Effector memory CD4-positive, alpha-beta T cell (primary cell): Measurements from ENCODE around the gene FYTTD1.
A peak's percentile ranks its signal among the peaks of the same experiment; 100 is the strongest.

Experiments
- DNase-seq, 3 donors: peaks; one replicate each; pipeline ENCODE4 v3.0.0-alpha.2; 2020
- H3K27ac ChIP-seq: 2 replicates; pipeline ENCODE4 v1.7.0; 2013; ENCODE audit warnings: mild to moderate bottlenecking, low read length, moderate library complexity; ENCODE audit not compliant: insufficient read depth, poor library complexity, severe bottlenecking
- H3K27me3 ChIP-seq: replicated peaks from 2 replicates; pipeline ENCODE4 v1.7.0; 2013; ENCODE audit warnings: mild to moderate bottlenecking, low read length; ENCODE audit not compliant: insufficient read depth, control insufficient read depth, poor library complexity, severe bottlenecking
- H3K36me3 ChIP-seq: 2 replicates; pipeline ENCODE4 v1.7.0; 2013; ENCODE audit warnings: mild to moderate bottlenecking, low read length, moderate library complexity; ENCODE audit not compliant: control insufficient read depth, insufficient read depth
- H3K4me1 ChIP-seq: 2 replicates; pipeline ENCODE4 v1.7.0; 2013; ENCODE audit warnings: low read length, mild to moderate bottlenecking; ENCODE audit not compliant: control insufficient read depth, insufficient read depth, poor library complexity, severe bottlenecking
- H3K4me3 ChIP-seq: 2 replicates; pipeline ENCODE4 v1.7.0; 2013; ENCODE audit warnings: low read length, low read depth, mild to moderate bottlenecking; ENCODE audit not compliant: insufficient read depth, poor library complexity, severe bottlenecking
- H3K9me3 ChIP-seq: 2 replicates; pipeline ENCODE4 v1.7.0; 2013; ENCODE audit warnings: mild to moderate bottlenecking, low read length, moderate library complexity; ENCODE audit not compliant: control insufficient read depth

FYTTD1 gene

DNA sequence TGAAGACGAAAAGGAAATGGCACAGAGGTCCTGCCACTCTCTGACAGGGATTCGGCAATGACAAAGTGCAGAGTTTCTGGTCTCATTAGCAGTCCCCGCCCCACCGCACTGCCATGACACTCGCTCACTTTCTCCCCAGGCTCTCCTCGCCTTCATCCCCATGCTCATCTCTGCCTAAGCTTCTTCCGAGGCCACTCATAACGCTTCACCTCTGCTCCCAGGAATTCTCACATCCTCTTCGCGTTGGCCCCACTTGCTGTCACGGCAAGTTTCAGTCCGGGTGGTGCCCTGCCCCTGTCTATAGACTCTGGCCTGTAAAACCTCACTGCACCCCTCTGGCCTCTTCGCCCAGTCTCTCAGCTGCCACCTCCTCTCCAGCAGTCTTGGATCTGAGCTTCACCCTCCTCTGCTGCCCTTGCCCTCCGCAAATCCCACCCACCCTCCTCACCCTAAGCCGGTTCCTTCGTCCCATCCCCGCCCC is 13.6 kb upstream of the FYTTD1 start:
- Histone ChIP-seq H3K9me3 (no peaks in the 10 kb centered on the region), H3K4me1 (peaks cover 18% of the 10 kb centered on the region), H3K4me3 (peak overlapping the region; percentile 93), H3K27ac (peak overlapping the region; percentile 61), H3K27me3 (no peaks in the 10 kb centered on the region), H3K36me3 (no peaks in the 10 kb centered on the region)
- DNase-seq, result peak in 2 of 3 donors; percentile 16 to 18

DNA sequence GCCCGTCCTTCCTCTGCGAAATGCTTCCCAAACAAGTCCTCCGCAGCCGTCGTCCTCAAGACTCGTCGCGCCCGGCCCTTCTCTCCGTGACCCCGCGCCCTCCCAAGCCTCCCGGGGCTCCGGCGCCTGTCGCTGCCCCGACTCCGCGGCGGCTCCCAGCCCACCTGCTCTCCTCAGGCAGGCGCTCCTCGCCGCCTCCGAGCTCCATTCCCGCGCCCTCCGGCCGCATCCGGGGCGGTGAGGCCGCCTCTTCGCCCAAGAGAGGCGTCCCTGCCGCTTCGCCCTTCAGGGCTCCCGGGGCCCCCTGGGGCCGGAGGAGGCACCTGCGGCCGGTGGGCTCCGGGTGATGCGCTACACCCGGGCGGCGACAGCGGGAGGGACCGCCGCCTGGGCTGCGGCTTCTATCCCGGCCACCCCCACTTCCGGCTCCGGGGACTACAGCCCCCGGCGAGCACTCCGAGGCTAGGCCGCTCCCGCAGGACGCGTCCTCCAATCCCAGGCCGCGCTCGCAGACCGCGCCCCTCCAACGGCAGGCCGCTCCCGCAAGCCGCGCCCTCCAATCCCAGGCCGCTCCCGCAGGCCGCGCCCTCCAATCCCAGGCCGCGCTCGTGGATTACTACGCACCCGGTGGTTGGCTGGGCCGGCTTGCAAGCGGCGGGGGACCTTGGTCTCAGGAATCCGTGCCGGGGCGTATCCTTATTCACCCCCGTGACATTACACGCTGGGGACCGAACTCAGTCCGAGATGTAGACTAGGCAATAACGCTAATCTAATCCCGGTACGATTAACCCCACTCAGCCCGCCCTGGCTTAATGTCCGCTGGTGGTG is 13.0 kb upstream of the FYTTD1 start, which contains the start of gene RUBCN:
Gene RUBCN (minus strand): TSS at position 414 of the 828 bp plus-strand sequence. CDS start 185 bp downstream, at position 229.
- peak within 1 kb of the TSS; percentile 61 for H3K27ac ChIP-seq
- no peaks in the 10 kb centered on the region for H3K9me3 ChIP-seq
- H3K4me1 ChIP-seq, result peaks cover 18% of the 10 kb centered on the region
- DNase-seq, result peak; percentile 89 to 92 (median 90)
- H3K4me3 ChIP-seq, result peak within 1 kb of the TSS; percentile 93
- H3K27me3 ChIP-seq, result no peaks in the 10 kb centered on the region
- no peaks in the 10 kb centered on the region for H3K36me3 ChIP-seq

DNA sequence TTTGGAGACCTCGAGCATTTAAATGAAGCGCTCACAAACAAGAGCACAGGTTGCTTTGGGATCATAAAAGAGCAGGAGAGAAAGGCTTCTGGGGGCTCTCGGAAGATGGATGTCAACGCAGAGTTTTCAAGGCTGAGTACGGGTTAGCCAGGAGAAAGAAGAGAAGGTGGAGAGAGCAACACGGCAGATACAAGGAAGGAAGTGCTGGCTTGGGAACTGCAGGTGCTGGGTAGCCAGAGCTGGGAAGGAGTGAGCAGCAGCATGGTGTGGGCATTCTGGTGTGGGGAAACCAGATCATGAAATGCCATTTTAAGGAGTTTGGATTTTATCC is 12.4 kb upstream of the FYTTD1 start:
- no peak for DNase-seq
- H3K27ac ChIP-seq, result peak overlapping the region; percentile 61

DNA sequence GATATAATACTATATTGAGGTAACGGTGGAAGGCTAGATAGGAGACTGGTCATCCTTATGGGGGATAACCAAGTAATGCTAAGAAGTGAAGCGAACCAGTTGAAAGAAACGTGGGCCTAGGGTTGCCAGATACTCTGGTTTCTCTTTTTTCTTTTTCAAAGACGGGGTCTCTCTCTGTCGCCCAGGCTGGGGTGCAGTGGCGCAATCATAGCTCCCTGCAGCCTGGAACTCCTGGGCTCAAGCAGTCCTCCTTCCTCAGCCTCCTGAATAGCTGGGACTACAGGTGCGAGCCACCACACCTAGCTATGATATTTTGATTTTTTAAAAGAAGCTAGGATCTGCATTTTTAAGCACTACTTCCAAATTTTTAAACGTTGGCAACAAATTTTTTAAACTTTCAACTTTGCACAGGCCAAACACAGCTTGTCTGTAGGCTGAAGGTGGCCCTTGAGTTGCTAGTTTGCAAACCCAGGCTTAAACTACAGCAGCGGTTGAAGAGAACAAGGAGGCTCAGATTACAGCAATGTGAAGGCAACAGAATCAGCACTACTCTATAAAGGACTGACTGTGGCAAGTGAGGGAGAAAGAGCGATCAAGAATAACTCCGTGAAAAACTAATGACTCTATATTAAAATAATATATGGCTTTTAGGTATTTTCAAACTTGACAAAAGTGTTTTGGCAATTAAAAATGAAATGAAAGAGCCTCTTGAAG is 11.8 kb upstream of the FYTTD1 start:
- Histone ChIP-seq H3K36me3 (no peaks in the 10 kb centered on the region), H3K4me1 (peaks cover 18% of the 10 kb centered on the region), H3K4me3 (peak overlapping the region; percentile 93), H3K9me3 (no peaks in the 10 kb centered on the region), H3K27me3 (no peaks in the 10 kb centered on the region), H3K27ac (no peak overlapping the region)
- no peak for DNase-seq

More for the DNA sequence above, 12.4 kb upstream of the FYTTD1 start:
- H3K27me3 ChIP-seq, result no peaks in the 10 kb centered on the region
- peaks cover 18% of the 10 kb centered on the region for H3K4me1 ChIP-seq
- H3K4me3 ChIP-seq, result peak overlapping the region; percentile 93
- H3K36me3 ChIP-seq, result no peaks in the 10 kb centered on the region
- no peaks in the 10 kb centered on the region for H3K9me3 ChIP-seq

DNA sequence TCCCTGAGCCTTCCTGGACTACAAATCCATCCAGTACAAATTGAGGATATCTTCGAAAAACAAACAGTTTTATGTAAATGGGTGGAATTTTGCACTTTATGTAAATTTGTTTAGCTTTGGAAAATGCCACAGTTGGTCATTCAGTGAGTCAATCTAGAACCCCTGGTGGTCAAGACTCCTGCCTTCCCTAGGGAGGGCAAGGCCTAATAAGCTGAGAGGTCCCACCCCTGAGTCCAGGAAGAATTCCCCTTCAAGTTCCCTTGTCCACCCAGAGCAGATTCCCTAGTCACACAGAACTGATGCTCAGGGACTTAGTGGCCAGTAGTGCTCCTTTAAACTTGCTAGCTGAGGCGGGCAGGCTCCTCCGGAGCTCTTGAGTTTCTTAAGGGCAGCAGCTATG is 6.9 kb upstream of the FYTTD1 start:
- H3K9me3 ChIP-seq, result no peaks in the 10 kb centered on the region
- DNase-seq, result no peak
- H3K4me1 ChIP-seq, result peaks cover under 1% of the 10 kb centered on the region
- H3K4me3 ChIP-seq, result no peak overlapping the region
- H3K36me3 ChIP-seq, result no peaks in the 10 kb centered on the region
- no peaks in the 10 kb centered on the region for H3K27me3 ChIP-seq
- no peak overlapping the region for H3K27ac ChIP-seq

DNA sequence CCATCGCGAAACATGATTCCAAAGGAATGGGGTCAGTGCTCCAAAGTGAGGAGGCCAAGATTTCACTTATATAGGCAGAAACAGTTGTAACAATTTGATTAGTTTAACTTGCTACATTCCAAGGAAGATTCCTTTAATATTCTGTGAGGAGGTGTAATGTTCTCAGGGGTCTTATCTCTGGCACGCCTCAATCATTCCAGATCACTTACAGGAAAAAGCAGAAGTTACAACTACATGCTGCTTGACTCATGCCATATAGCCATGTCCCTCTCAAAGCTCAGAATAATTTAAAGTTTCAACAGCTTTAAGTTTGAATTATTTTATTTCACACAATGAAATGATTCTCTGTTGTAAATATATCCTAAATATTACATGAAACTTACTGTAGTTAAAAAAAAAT is 3.5 kb upstream of the FYTTD1 start:
- Histone ChIP-seq H3K36me3 (no peaks in the 10 kb centered on the region), H3K27ac (no peak overlapping the region), H3K4me3 (no peak overlapping the region), H3K27me3 (no peaks in the 10 kb centered on the region), H3K9me3 (no peaks in the 10 kb centered on the region), H3K4me1 (peaks cover 6% of the 10 kb centered on the region)
- DNase-seq, result no peak

DNA sequence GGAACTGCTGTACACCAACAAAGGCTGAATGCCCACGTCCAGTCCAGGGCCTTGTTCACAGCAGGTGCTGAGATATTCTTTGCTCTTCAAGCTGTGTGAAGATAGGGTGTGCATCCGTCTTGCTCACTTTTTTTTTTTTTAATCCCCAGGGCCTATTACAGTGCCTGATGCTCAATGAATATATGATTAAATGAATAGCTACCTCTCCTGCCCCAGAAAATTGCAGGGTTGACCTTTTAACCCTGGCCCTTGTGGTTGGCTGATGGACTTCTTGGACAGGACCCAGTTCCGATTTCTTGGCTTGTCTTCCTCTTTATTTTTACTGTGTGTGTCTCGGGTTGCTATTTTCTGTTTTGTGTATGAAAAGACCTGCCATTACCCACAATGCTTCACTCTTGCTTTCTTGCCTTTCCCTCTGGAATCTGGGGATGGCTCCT is 2.9 kb upstream of the FYTTD1 start:
- Histone ChIP-seq H3K27ac (no peak overlapping the region), H3K36me3 (no peaks in the 10 kb centered on the region), H3K4me1 (peaks cover 6% of the 10 kb centered on the region), H3K27me3 (no peaks in the 10 kb centered on the region), H3K4me3 (no peak overlapping the region), H3K9me3 (no peaks in the 10 kb centered on the region)
- no peak for DNase-seq

DNA sequence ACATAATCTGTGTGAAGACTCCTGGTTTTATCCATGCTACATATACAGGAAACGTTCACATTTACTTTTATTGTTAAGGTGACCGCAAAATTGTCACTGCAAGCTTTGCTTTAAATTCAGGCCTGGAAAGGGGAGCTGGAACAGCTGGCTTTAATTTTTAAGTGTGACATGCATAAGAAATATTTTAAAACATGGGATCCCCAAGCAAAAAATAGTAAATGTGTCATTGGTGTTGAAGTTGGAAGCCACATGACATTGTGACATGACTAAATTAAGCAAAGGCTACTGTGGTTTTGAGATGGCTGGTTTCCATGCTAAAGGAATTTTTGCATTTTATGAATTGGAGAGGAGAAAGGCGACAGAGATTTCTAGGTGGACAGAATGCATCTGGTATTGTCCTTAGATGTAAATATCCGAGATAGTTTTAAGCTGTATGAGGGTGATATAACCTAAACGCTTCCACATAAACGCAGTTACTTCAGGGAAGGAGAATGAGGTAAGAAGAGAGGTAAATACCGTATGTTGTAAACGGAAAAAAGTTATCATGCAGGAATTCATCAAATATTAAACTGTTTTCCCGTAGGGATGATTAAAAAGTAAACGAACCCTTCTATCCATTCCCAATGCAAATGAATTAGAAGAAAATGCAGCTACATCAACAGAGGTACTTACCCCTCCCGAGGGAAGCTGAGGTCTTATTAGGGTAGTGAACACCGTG is 927 bp upstream of the FYTTD1 start:
- no peak for DNase-seq

DNA sequence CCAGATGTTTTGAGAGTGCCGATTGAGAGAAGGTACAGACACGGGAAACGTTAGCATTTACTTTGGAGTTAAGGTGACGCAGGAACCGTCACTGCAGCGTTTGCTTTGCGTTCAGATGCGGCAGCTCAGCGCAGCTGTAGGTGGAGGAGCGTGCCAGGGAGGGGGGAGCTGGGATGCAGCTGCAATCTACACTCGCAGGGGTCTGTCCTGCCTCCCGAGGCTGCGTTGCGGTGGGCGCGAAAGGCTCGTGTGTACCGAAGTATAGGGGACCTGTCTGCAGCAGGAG is 425 bp upstream of the FYTTD1 start:
- H3K27me3 ChIP-seq, result no peaks in the 10 kb centered on the region
- H3K9me3 ChIP-seq, result no peaks in the 10 kb centered on the region
- H3K27ac ChIP-seq, result peak overlapping the region; percentile 87
- H3K36me3 ChIP-seq, result no peaks in the 10 kb centered on the region
- H3K4me3 ChIP-seq, result peak overlapping the region; percentile 83
- peaks cover 6% of the 10 kb centered on the region for H3K4me1 ChIP-seq
- DNase-seq, result peak; percentile 27 to 61 (median 49)

More for the DNA sequence above, 927 bp upstream of the FYTTD1 start:
- H3K27ac ChIP-seq, result peak overlapping the region; percentile 87
- peak overlapping the region; percentile 83 for H3K4me3 ChIP-seq
- no peaks in the 10 kb centered on the region for H3K36me3 ChIP-seq
- H3K27me3 ChIP-seq, result no peaks in the 10 kb centered on the region
- H3K9me3 ChIP-seq, result no peaks in the 10 kb centered on the region
- peaks cover 6% of the 10 kb centered on the region for H3K4me1 ChIP-seq
